Activated CD4-positive, alpha-beta memory T cell treated with anti-CD3 and anti-CD28 coated beads, Interleukin-2, amount 10 ng/mL, durations not matched to agents 7 days and 5 days (primary cell): ENCODE data around the gene STK16. TPM values are rescaled to one million over a fixed set of nuclear protein-coding genes. Genes with fewer than 3 reads are reported as not detected.
"Not testable (repeated sequence)": the region's sequence is repeated elsewhere in the genome, so short reads cannot be mapped to it uniquely, and the experiment has no call there.

Experiments used
- CTCF ChIA-PET: fragments of 350-600 bp; sonication (Branson Sonifier 250); formaldehyde crosslinking; loops from one replicate; lab custom pipeline; 2021; ENCODE audit warnings: antibody characterized with exemption, inconsistent platforms; lab: Charles Lee
- POLR2A ChIA-PET: fragments of 350-600 bp; sonication (Branson Sonifier 250); formaldehyde crosslinking; loops from one replicate; lab custom pipeline; 2021; ENCODE audit warnings: antibody characterized with exemption; lab: Charles Lee
- DNase-seq: peaks from one replicate; pipeline ENCODE4 v3.0.0-alpha.2; 2020
- H3K27ac Mint-ChIP-seq: one replicate; pipeline ENCODE4 v1.8.0; 2021; ENCODE audit warnings: mild to moderate bottlenecking, mixed read lengths
- H3K27me3 Mint-ChIP-seq: one replicate; pipeline ENCODE4 v1.8.0; 2021; ENCODE audit warnings: mixed read lengths
- H3K36me3 Mint-ChIP-seq: one replicate; pipeline ENCODE4 v1.8.0; 2021; ENCODE audit warnings: low read depth, mixed read lengths
- H3K4me1 Mint-ChIP-seq: one replicate; pipeline ENCODE4 v1.8.0; 2021; ENCODE audit warnings: mixed read lengths
- H3K4me3 Mint-ChIP-seq: one replicate; pipeline ENCODE4 v1.8.0; 2021; ENCODE audit warnings: mild to moderate bottlenecking, mixed read lengths
- H3K9me3 Mint-ChIP-seq: one replicate; pipeline ENCODE4 v1.8.0; 2021; ENCODE audit warnings: mixed read lengths
- total RNA-seq, 2 experiments: library from RNA; stranded (reverse); gene quantifications; one replicate each; pipeline ENCODE4 v1.2.3, GENCODE V29; 2021

The STK16 gene
- total RNA-seq, 2 experiments from 2014 or later = 41.6 to 42.3 TPM

DNA sequence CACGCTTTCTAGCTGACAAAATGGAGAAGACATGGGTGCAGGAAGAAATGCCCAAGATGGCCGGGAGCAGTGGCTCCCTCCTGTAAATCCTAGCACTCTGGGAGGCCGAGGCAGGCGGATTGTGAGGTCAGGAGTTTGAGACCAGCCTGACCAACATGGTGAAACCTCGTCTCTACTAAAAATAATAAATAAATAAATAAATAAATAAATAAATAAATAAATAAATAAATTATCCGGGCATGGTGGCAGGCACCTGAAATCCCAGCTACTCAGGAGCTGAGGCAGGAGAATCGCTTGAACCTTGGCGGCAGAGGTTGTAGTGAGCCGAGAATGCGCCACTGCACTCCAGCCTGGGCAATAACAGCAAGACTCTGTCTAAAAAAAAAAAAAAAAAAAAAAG lies 13.7 kb downstream of the STK16 start:
- Mint-ChIP-seq H3K27me3 (peaks cover 23% of the 10 kb centered on the region), H3K4me1 (peaks cover 11% of the 10 kb centered on the region)
- H3K9me3 Mint-ChIP-seq, H3K27ac Mint-ChIP-seq, DNase-seq, H3K4me3 Mint-ChIP-seq, H3K36me3 Mint-ChIP-seq: not testable (repeated sequence)
- CTCF ChIA-PET = interaction anchor here (0.7 to 2.9 kb wide), 3 partner anchors 16 to 36 kb away, joined by 3 to 21 read pairs (median 13); partner anchors contain the start of gene DNAJB2
- POLR2A ChIA-PET = interaction anchor here (0.8 to 1.9 kb wide), 3 partner anchors 13 to 29 kb away, joined by 3 to 6 read pairs (median 3); partner anchors contain the start of genes ANKZF1, ATG9A and DNAJB2

DNA sequence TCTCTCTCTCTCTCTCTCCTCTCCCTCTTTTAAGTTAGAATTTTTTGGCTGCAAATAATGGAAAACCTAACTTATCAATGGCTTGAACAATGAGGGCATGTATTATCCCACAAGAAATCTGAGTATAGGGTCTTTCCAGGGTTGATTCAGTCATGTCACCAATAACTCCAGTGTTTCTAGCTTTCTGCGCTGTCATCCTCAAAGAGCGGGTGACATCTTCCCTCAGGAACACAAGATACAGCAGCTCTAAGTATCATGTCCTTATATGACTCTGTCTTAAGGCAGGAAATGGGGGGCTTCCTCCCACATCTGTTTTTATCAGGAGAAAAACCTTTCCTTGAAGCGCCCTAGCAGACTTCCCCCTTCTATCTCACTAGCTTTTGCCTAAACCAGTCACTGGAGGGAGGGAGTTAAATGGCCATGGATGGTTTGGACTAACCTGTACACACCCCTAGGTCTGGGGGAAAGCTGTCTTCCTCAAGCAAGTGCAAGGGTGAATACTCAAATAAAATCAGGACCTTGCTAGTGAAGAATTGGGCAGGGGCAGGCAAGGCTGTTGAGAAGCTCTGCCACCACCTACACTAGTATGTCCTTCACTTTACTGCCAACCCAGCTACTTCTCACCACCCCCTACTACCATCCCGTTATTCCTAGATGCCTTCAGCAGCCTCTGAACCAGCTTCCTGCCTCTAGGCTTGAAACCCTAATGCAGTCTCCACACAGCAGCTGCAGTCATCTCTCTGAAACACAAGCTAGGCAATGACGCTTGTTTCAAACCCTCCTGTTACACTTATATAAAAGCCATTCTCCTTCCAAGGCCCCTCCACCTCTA lies 16.0 kb downstream of the STK16 start:
- no peaks in the 10 kb centered on the region for H3K36me3 Mint-ChIP-seq
- CTCF ChIA-PET = interaction anchor here (0.8 to 3.8 kb wide), 5 partner anchors 9 to 56 kb away, joined by 3 to 18 read pairs (median 6); partner anchors contain the start of genes DNAJB2 and TUBA4B

DNA sequence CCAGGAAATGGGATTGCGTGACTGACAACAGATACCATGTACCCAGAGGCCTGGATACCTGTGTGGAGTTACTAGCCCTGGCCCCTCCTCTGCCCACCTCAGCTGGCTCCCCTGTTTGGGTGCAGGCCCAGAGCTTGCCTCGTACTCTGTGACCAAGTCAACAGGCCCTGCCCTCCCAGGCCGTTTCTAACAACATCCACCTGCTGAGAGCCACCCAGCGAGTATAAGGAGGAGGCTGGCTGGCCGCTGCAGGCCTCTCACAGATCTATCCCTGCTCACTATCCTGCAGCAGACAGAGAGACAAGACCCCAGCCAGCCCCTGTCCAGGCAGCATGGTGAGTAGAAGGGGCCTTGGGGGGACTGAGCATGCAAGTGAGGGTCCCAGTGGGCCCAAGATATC lies 21.0 kb downstream of the STK16 start:
- ChIA-PET CTCF (interaction anchor here (1.8 to 2.5 kb wide), 2 partner anchors 13 to 29 kb away, joined by 4 to 12 read pairs; partner anchors contain the start of gene TUBA4B), POLR2A (interaction anchor here (2.7 kb wide), 1 partner anchor 12 kb away, joined by 11 read pairs; the partner anchor contains the start of genes TUBA4A and TUBA4B)
- Mint-ChIP-seq H3K4me3 (no peak overlapping the region), H3K9me3 (no peaks in the 10 kb centered on the region), H3K27me3 (peaks cover 9% of the 10 kb centered on the region), H3K36me3 (no peaks in the 10 kb centered on the region), H3K27ac (no peak overlapping the region), H3K4me1 (no peaks in the 10 kb centered on the region)
- DNase-seq = no peak

More for the DNA sequence above, 16.0 kb downstream of the STK16 start:
- POLR2A ChIA-PET = interaction anchor here (1.2 to 1.6 kb wide), 2 partner anchors 7 to 9 kb away, joined by 4 to 9 read pairs; partner anchors contain the start of genes TUBA4A and TUBA4B
- no peak for DNase-seq
- H3K9me3 Mint-ChIP-seq = no peaks in the 10 kb centered on the region
- peaks cover 23% of the 10 kb centered on the region for H3K27me3 Mint-ChIP-seq
- no peaks in the 10 kb centered on the region for H3K4me1 Mint-ChIP-seq
- no peak overlapping the region for H3K4me3 Mint-ChIP-seq
- H3K27ac Mint-ChIP-seq = no peak overlapping the region

DNA sequence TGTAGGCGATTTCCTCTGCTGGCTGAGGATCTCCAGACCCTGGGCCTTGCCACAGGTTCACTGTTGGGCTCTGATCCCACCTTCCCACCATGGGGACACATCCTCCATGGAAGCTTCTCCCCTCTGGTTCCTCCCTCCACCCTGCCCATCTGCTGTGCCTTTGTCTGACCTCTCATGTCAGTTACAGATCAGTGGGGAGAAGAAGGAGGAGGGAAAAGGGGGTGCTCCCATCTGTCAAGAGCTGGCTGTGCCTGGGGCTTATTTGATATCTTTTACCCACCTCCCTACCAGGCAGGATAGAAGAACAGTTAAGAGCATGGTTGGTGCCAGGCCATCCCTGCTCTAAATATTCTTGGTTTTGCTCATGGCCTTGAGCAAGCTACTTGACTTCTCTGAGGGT lies 21.6 kb downstream of the STK16 start:
- ChIA-PET CTCF (interaction anchor here (1.3 kb wide), 1 partner anchor 28 kb away, joined by 3 read pairs; no protein-coding TSS in a partner anchor), POLR2A (interaction anchor here (2.7 kb wide), 1 partner anchor 13 kb away, joined by 11 read pairs; the partner anchor contains the start of genes TUBA4A and TUBA4B)
- H3K4me1 Mint-ChIP-seq = no peaks in the 10 kb centered on the region
- H3K4me3 Mint-ChIP-seq = no peak overlapping the region
- no peaks in the 10 kb centered on the region for H3K36me3 Mint-ChIP-seq
- DNase-seq = no peak
- H3K27me3 Mint-ChIP-seq = peaks cover 6% of the 10 kb centered on the region
- no peak overlapping the region for H3K27ac Mint-ChIP-seq
- no peaks in the 10 kb centered on the region for H3K9me3 Mint-ChIP-seq

DNA sequence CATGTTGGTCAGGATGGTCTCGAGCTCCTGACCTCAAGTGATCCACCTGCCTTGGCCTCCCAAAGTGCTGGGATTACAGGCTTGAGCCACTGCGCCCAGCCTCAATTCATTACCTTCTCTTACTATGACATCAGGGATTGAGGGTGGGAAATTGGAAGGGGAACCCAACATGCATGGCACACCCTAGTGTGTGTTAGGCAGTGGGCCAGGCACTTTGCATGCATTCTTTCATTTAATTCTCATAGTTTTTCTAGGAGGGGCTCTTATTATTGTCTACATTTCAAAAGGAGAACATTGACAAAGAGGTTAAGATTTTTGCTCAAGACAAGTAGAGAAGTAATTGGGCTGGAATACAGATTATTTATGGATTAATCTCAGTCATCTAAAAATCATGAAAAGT lies 23.0 kb downstream of the STK16 start:
- H3K36me3 Mint-ChIP-seq = no peaks in the 10 kb centered on the region
- POLR2A ChIA-PET = interaction anchor here (0.7 kb wide), 1 partner anchor 11 kb away, joined by 3 read pairs; the partner anchor contains the start of gene DNAJB2
- DNase-seq = no peak
- CTCF ChIA-PET = interaction anchor here (1.3 kb wide), 1 partner anchor 27 kb away, joined by 3 read pairs; no protein-coding TSS in a partner anchor
- peaks cover 7% of the 10 kb centered on the region for H3K27me3 Mint-ChIP-seq
- H3K9me3 Mint-ChIP-seq = no peaks in the 10 kb centered on the region
- H3K4me3 Mint-ChIP-seq = no peak overlapping the region
- H3K27ac Mint-ChIP-seq = no peak overlapping the region
- H3K4me1 Mint-ChIP-seq = no peaks in the 10 kb centered on the region

DNA sequence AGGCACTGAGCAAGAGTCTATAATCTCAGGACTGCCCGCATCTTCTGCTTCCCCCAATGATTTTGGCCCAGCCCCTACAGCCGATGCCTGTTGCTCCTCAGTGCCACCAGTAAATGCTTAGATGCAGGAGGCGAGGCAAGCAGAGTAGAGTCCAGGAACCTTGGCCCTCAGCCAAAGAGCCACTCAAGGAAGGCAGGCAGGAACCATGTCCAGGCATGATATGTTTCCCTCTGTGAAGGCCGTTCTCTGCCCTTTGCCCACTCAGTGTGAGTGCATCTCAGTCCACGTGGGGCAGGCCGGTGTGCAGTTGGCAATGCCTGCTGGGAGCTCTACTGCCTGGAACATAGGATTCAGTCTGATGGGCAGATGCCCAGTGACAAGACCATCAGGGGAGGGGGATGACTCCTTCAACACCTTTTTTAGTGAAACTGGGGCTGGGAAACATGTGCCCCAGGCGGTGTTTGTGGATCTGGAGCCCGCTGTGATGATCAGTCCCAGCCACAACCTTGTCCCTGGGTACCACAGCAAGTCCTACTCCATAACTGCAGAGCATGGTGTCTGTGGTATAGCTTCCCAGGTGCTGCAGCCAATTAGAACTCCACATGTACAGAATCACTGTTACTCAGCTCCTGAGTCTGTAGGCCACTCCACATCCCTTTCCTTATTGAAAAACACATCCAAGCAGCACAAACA lies 24.2 kb downstream of the STK16 start:
- DNase-seq = no peak
- peaks cover 12% of the 10 kb centered on the region for H3K27me3 Mint-ChIP-seq
- CTCF ChIA-PET = interaction anchor here (1.1 kb wide), 1 partner anchor 9 kb away, joined by 3 read pairs; the partner anchor contains the start of gene DNAJB2
- no peak overlapping the region for H3K4me3 Mint-ChIP-seq
- no peaks in the 10 kb centered on the region for H3K9me3 Mint-ChIP-seq
- no peaks in the 10 kb centered on the region for H3K36me3 Mint-ChIP-seq
- no peak overlapping the region for H3K27ac Mint-ChIP-seq
- POLR2A ChIA-PET = interaction anchor here (3.2 kb wide), 1 partner anchor 15 kb away, joined by 13 read pairs; the partner anchor contains the start of genes TUBA4A and TUBA4B
- H3K4me1 Mint-ChIP-seq = no peaks in the 10 kb centered on the region

DNA sequence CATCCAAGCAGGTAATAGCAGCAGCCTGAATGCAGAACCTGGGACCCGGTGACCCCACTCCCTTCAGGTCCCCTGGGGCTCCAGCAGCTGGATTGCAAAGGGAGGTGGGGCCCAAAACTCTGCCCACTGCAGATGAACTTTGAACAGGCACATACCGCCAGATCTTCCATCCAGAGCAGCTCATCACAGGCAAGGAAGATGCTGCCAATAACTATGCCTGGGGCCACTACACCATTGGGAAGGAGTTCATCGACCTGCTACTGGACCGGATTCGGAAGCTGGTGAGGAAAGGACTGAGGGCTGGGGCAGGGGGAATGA lies 24.7 kb downstream of the STK16 start:
- no peak overlapping the region for H3K4me3 Mint-ChIP-seq
- no peaks in the 10 kb centered on the region for H3K4me1 Mint-ChIP-seq
- ChIA-PET POLR2A (interaction anchor here (3.2 kb wide), 1 partner anchor 16 kb away, joined by 13 read pairs; the partner anchor contains the start of genes TUBA4A and TUBA4B), CTCF (interaction anchor here (1.1 to 1.5 kb wide), 2 partner anchors 9 to 25 kb away, joined by 3 to 4 read pairs; partner anchors contain the start of gene DNAJB2)
- DNase-seq = no peak
- no peak overlapping the region for H3K27ac Mint-ChIP-seq
- peaks cover 14% of the 10 kb centered on the region for H3K27me3 Mint-ChIP-seq
- H3K9me3 Mint-ChIP-seq = no peaks in the 10 kb centered on the region
- no peaks in the 10 kb centered on the region for H3K36me3 Mint-ChIP-seq

DNA sequence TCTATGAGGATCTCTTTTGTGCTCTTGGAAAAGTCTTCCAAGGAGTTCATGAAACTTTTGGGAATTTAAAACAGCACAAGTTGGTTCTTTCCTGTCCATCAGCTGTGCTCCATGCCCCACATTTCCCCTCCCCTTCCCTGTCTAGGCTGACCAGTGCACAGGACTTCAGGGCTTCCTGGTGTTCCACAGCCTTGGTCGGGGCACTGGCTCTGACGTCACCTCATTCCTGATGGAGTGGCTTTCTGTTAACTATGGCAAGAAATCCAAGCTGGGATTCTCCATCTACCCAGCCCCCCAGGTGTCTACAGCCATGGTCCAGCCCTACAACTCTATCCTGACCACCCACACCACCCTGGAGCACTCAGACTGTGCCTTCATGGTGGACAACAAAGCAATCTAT lies 25.7 kb downstream of the STK16 start:
- Mint-ChIP-seq H3K9me3 (no peaks in the 10 kb centered on the region), H3K4me3 (no peak overlapping the region), H3K36me3 (no peaks in the 10 kb centered on the region), H3K27ac (no peak overlapping the region), H3K27me3 (peaks cover 14% of the 10 kb centered on the region), H3K4me1 (no peaks in the 10 kb centered on the region)
- DNase-seq = no peak
- POLR2A ChIA-PET = interaction anchor here (3.2 kb wide), 1 partner anchor 17 kb away, joined by 13 read pairs; the partner anchor contains the start of genes TUBA4A and TUBA4B
- CTCF ChIA-PET = interaction anchor here (1.5 kb wide), 1 partner anchor 24 kb away, joined by 4 read pairs; no protein-coding TSS in a partner anchor

DNA sequence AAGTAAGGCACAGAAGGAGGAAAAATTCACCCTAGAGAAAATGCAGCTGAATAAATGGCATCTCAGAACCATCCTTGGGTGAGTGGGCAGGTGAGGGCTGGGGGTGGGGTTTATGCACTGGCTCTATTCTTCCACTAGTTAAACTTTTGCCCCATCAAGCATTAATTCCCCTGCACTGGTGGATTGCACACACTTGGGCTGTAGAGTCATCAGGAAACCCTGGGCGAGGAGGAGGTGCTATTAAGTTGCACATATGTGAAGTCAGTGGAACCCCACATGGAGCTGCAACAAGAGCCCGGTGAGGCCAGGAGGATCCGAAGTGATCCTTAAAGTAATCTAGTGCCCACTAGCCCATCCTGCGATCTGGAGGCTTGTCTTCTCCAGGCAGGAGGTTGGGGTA lies 27.1 kb downstream of the STK16 start:
- ChIA-PET CTCF (interaction anchor here (0.7 kb wide), 1 partner anchor 243 kb away, joined by 3 read pairs; no protein-coding TSS in a partner anchor), POLR2A (interaction anchor here (3.2 kb wide), 1 partner anchor 18 kb away, joined by 13 read pairs; the partner anchor contains the start of genes TUBA4A and TUBA4B)
- Mint-ChIP-seq H3K27me3 (peaks cover 14% of the 10 kb centered on the region), H3K4me3 (no peak overlapping the region), H3K9me3 (no peaks in the 10 kb centered on the region), H3K4me1 (peaks cover 2% of the 10 kb centered on the region), H3K27ac (no peak overlapping the region), H3K36me3 (no peaks in the 10 kb centered on the region)
- no peak for DNase-seq

DNA sequence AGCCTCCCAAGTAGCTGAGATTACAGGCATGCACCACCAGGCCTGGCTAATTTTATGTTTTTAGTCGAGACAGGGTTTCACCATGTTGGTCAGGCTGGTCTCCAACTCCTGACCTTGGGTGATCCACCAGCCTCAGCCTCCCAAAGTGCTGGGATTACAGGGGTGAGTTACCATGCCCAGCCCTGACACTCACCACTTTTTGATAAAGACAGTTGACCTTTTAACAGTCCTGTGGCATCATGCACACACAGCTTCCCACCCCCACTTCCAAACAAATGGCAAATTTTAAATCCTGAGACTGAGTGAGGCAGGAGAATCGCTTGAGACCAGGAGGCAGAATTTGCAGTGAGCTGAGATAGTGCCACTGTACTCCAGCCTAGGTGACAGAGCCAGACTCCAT lies 27.7 kb downstream of the STK16 start:
- no peak overlapping the region for H3K4me3 Mint-ChIP-seq
- peaks cover 14% of the 10 kb centered on the region for H3K27me3 Mint-ChIP-seq
- H3K9me3 Mint-ChIP-seq = no peaks in the 10 kb centered on the region
- ChIA-PET CTCF (no interaction called here), POLR2A (interaction anchor here (3.2 kb wide), 1 partner anchor 19 kb away, joined by 13 read pairs; the partner anchor contains the start of genes TUBA4A and TUBA4B)
- H3K36me3 Mint-ChIP-seq = no peaks in the 10 kb centered on the region
- peaks cover 9% of the 10 kb centered on the region for H3K4me1 Mint-ChIP-seq
- DNase-seq = no peak
- no peak overlapping the region for H3K27ac Mint-ChIP-seq

DNA sequence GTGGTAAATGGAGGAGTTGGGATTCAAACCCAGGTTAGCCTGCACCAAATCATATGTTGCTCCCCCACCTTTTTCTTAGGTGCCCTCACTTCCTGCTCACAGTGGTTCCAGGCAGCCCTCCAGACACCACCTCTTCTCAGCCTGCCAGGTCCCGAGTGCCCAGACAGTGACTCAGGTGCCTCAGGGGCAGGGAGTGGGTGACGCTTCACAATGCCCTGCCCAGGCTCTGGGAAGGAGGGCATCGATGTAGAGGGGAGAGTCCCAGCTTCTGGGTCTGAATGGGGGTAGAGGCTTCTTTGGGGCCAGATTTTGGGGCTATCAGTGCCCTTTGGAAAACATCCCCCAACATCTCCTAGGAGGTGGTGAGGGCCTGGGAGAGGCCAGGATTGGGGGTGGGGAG lies 28.7 kb downstream of the STK16 start:
- Mint-ChIP-seq H3K9me3 (no peaks in the 10 kb centered on the region), H3K27me3 (peaks cover 14% of the 10 kb centered on the region), H3K4me1 (peaks cover 18% of the 10 kb centered on the region), H3K4me3 (no peak overlapping the region), H3K27ac (no peak overlapping the region), H3K36me3 (no peaks in the 10 kb centered on the region)
- ChIA-PET POLR2A (interaction anchor here (1.3 kb wide), 1 partner anchor 19 kb away, joined by 4 read pairs; no protein-coding TSS in a partner anchor), CTCF (interaction anchor here (0.6 to 11.9 kb wide), 3 partner anchors 19 to 544 kb away, joined by 3 to 206 read pairs (median 3); no protein-coding TSS in a partner anchor)
- no peak for DNase-seq
